Measurements from ENCODE around the gene CACNA1I.

CACNA1I gene

GRCh38 chr22:39535831-39536449 lies 34.6 kb upstream of the CACNA1I start:
- DNase-seq, result no peak

DNA sequence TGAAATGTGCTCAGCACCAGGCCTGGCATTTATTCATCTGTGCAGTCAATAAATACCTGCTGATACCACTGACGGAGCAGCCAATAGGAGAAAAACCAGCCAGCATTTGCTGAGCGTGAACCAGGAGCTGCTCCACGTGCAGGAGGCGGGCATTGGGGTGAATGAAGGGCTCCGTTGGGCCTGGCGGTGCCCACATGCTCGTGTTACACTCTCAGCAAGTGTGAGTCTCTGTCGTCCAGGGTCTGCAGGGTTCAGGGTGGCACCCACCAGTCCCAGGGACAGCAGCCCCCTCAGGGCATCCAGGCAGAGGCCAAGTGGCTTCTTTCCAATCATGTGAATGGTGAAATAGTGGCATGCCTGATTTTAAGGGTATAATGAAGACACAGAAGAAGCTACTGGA lies 33.8 kb upstream of the CACNA1I start:
- DNase-seq, result no peak

DNA sequence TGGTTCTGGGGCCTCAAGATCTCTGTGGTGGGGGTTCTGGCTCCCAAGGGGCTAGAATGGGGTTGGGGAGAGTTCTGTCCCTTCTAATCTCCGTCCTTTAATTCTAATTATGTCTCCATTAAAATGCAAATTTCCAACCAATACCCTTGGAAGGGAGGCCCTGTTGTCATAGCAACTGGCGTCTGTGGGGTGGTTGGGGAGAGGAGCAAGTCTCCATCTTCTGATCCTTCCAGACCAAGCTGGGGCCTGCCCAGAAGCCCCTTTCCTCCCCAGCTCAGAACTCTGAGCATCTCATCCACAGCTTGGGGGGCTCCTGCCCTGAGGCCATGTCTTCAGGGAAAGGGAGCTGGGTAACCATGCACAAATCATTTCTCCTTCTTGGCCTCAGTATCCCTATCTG lies 32.6 kb upstream of the CACNA1I start:
- DNase-seq, result no peak

- DNase-seq, result no peak
Observed at GRCh38 chr22:39543095-39543494, 27.5 kb upstream of the CACNA1I start.

DNA sequence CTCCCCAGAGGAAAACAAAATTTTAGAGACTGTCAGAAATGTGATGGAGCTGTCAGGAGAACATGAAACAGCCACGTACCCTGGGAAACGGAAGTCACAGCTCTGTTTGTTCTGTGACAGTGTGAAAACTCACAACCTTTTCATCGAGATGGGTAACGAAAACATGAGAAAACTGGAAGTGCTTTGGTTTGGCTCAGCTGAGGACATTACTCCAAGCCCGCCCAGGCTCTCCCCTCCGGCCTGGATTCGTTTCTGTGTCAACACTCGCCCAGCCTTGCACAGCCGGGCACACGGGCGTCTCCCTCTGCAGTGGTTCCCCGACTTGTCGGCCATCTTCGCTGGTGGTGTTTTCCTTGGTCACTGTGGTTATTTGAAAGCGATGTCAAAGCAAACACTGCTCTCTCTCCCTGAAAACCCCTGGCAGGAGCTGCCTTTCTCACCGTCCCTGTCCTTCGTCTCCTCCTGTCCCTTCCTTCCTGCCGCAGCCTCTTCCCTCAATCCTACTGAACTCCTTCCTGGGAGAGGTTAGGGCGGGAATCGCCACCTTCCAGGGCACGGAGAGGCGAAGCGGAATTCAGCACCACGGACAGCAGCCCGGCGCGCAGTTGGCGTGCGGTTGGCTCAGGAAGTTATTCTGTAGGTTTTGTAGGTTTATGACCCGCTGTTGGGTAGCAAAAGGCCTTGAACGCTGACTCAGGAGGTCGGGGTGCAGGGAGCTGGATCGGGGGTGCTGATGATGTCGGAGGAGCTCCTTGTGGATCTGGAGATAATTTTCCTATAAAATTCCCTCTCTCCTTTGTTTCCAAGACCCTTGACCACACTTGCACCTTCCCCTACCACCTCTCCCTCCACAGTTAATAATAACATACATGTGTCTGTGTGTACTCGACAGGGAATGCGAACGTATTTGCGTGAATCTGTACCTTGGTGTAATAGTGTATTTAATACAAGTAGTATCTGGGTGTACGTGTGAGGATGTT lies 24.9 kb upstream of the CACNA1I start:
- DNase-seq, result peak; percentile 80

GRCh38 chr22:39546889-39547586 lies 23.5 kb upstream of the CACNA1I start:
- no peak for DNase-seq

GRCh38 chr22:39547587-39547947 lies 23.0 kb upstream of the CACNA1I start:
- DNase-seq, result no peak

DNA sequence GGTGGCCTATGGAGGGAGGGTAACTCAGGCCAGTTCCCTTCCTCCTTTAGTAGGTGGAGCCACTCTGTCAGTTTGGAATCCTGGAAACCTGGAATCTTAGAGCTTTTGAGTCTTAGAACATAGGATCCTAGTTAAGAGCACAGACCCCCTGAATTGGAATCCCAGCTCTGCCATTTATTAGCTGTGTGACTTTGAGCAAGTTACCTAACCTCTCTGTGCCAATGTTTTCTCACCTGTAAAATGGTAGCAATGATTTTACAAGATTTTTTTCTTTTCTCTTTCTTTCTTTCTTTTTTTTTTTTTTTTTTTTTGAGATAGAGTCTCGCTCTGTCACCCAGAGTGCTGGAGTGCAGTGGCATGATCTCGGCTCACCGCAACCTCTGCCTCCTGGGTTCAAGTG lies 17.1 kb upstream of the CACNA1I start:
- DNase-seq, result no peak

DNA sequence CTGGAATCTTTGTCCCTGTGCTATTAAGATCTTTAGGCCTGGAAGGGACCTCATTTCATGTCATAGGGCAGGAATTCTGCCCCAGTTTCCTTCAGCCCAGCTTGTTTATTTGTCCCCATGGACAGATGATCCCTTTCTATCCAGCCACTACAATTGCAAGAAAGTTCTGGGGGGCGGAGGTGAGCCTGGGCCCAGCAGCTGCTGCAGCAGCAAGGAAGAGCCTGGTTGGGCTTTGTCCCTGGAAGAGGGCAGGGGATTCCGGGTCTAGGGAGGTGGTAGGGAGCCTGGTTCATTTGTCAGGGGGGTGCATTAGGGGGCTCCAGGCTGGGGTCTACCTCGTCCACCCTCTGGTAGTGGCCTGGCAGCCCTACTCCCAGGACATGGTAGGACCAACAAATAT lies 16.4 kb upstream of the CACNA1I start:
- DNase-seq, result no peak

- no peak for DNase-seq
Observed at GRCh38 chr22:39556970-39557841, 13.3 kb upstream of the CACNA1I start.

GRCh38 chr22:39558254-39558727 lies 12.3 kb upstream of the CACNA1I start:
- no peak for DNase-seq

GRCh38 chr22:39558950-39559349 lies 11.6 kb upstream of the CACNA1I start:
- no peak for DNase-seq

- DNase-seq, result no peak
Observed at GRCh38 chr22:39559456-39560105, 11.0 kb upstream of the CACNA1I start.

- no peak for DNase-seq
Observed at GRCh38 chr22:39560127-39560526, 10.4 kb upstream of the CACNA1I start.

- DNase-seq, result no peak
Observed at GRCh38 chr22:39562839-39563489, 7.6 kb upstream of the CACNA1I start.

- DNase-seq, result no peak
Observed at GRCh38 chr22:39563571-39564428, 6.8 kb upstream of the CACNA1I start.

DNA sequence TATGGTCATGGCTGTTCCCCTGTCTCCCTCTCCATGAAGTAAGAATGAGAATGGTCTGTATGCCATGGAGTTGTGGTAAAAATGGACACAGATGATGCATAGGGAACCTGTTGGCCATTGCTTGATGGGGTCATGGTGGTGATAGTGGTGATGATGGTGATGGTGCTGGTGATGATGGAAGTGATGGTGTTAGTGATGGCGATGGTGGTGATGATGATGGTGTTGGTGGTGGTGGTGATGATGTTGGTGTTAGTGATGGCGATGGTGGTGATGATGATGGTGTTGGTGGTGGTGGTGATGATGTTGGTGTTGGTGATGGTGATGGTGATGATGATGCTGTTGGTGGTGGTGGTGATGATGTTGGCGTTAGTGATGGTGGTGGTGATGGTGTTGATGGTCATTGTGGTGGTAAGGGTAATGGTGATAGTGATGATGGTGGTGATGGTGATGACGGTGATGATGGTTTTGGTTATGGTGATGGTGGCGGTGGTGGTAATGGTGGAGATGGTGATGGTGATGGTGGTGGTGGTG lies 5.1 kb upstream of the CACNA1I start:
- no peak for DNase-seq

DNA sequence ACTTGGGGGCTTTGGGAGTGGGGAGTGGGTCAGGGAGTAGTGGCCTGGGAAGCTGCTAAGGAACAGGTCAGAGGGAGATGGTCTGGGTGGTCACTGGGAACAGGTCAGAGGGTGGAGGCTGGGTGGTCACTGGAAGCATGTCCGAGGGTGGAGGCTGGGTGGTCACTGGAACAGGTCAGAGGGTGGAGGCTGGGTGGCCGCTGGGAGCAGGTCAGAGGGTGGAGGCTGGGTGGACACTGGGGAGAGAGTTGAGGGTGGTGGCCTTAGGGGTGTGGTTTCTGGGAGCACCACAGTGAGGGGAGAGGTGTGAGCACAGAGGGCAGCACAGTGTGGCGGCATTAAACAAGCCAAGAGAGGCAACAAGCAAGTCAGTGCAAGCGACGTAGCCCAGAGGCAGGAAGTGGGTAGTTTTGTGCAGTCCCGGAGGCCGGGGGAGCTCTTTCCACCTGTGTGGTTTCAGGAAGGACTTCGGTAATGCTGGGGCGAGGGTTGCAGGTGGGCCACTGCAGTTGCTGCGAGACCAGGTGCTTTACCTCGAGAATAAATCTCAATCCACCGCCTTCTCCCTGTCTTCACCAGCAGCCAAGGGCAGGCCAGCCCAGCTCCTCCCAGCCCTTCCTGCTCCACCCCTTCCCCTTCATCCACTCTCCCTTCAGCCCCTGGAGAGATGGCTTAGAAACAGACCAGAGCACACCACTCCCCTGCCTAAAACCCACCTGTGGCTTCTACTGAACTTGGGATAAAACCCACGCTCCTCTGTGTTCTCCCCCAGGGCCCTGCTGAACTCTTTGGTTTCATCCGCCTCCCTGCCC lies 3.2 kb upstream of the CACNA1I start:
- no peak for DNase-seq

DNA sequence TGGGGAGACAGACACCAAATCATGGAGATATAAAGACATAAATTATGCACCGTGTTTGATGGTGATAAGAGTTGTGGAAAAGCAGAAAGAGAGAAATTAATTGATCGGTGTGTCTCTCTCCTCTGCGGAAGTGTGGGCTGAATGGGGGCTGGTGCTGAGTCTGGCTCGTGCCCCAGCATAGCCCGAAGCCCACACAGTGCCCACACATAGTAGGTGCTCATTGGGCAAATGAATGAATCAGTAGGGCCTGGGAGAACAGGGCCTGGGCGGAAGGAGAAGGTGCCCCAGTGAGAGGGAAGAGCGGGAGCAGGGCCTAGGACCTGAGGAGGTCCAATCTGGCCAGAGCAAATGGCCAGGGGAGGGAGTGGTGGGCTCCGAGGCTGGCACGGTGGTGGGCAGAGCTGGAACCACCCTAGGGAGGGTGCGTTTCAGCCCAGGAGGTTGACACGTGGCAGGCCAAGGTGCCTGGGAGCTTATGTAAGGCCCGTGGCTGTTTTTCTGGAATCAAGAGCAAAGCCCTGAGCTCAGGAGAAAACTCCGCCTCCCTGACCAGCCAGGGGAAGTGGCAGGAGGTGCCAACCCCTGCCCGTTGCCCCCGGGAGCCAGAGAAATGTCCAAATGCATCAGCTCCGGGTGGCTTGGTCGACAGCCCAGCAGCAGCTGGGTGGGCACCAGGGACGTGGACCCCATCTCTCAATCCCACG lies 2.1 kb upstream of the CACNA1I start:
- DNase-seq, result no peak
